Inferior parietal cortex (tissue), 1 donor: ENCODE measurements around the gene ID4.
"Not testable (repeated sequence)": the region's sequence is repeated elsewhere in the genome, so short reads cannot be mapped to it uniquely, and the experiment has no call there.

Experiments used
- DNase-seq: peaks from one replicate; pipeline ENCODE4 v3.0.0-alpha.2; 2016; ENCODE audit errors: extremely low spot score

The ID4 gene

GRCh38 chr6:19833947-19834346 is 3.2 kb upstream of the ID4 start:
- DNase-seq, result no peak

DNA sequence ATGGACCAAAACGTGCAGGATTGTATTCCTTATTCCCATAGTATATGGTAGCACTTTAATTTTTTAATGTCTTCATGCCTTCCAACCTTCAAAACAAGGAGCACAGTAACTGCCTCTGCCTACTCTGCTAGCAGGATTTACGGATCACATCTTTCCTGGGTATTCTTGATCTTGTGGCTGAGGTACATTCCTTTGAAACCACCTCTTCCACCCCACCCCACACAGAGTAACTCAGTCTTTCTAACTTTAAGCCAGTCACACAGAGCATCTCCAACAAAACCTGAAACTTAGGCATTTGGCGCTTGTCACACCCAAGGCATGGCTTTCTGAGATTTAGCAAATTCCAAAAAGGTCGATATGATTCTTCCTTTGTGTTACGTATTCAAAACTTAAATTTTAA is 2.3 kb upstream of the ID4 start:
- DNase-seq, result no peak

DNA sequence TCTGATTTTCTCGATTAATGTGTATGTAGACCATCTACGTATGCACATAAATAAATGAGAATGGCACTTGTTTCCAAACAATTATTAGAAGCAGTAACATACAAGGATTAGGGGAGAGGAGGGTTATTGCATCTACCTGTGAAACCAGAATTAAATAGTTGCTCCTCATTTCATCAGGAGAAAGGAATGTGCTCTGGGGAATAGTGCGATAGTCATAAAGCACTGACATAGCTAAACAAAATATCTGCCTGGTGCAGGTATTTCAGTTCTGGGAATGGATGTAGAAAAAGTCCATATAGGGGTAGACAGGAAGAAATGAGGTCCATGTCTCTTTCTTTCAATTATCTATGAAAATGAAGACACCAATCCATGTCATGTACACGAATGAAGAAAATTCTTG is 1.6 kb upstream of the ID4 start:
- no peak for DNase-seq

DNA sequence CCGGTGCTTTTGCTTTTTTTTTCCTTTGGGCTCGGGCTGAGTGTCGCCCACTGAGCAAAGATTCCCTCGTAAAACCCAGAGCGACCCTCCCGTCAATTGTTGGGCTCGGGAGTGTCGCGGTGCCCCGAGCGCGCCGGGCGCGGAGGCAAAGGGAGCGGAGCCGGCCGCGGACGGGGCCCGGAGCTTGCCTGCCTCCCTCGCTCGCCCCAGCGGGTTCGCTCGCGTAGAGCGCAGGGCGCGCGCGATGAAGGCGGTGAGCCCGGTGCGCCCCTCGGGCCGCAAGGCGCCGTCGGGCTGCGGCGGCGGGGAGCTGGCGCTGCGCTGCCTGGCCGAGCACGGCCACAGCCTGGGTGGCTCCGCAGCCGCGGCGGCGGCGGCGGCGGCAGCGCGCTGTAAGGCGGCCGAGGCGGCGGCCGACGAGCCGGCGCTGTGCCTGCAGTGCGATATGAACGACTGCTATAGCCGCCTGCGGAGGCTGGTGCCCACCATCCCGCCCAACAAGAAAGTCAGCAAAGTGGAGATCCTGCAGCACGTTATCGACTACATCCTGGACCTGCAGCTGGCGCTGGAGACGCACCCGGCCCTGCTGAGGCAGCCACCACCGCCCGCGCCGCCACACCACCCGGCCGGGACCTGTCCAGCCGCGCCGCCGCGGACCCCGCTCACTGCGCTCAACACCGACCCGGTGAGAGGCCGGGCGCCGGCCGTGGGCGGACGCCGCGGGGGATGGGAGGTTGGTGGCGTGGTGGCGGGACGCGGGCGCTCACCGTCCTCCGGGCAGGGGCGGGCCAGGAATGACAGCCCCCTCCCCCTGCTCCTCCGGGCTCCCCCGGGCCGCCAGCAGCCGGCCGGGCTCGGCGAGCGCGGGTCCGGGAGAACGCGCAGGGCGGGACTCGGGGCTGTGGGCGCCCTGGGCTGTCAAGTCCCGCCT is 606 bp downstream of the ID4 start:
- no peak for DNase-seq

GRCh38 chr6:19838442-19839236 is 1.5 kb downstream of the ID4 start:
- DNase-seq, result no peak

DNA sequence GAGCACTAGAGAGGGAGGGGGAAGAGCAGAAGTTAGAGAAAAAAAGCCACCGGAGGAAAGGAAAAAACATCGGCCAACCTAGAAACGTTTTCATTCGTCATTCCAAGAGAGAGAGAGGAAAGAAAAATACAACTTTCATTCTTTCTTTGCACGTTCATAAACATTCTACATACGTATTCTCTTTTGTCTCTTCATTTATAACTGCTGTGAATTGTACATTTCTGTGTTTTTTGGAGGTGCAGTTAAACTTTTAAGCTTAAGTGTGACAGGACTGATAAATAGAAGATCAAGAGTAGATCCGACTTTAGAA is 2.0 kb downstream of the ID4 start:
- no peak for DNase-seq

DNA sequence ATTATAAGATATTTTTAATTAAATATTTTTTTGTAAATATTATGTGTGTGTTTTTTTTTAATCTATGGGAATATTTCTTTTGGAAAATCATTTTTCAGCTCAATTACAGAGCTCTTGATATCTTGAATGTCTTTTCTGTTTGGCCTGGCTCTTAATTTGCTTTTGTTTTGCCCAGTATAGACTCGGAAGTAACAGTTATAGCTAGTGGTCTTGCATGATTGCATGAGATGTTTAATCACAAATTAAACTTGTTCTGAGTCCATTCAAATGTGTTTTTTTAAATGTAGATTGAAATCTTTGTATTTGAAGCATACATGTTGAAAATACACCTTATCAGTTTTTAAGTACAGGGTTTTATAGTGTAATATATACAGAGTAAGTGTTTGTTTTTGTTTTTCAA is 2.6 kb downstream of the ID4 start:
- no peak for DNase-seq

DNA sequence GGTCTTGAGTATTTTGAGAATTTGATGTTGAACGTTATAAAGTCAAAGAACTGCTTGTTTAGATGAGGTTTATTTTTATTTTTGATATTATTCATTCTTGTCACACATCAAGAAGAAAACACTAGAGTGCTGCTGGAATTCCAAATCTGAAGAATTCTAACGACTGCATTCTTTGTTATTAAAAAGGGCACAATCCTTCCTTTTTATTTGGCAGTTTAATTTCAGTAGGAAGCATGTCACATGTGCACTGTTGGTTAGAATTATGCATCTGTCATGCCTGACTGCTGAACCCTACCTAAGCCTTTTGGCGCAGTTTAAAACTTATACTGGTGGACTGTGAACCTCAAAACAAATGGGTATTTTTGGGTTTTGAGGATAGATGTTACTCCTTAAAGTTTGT is 4.0 kb downstream of the ID4 start:
- no peak for DNase-seq

- DNase-seq, result no peak
Observed at GRCh38 chr6:19842030-19842615, 5.0 kb downstream of the ID4 start.

- no peak for DNase-seq
Observed at GRCh38 chr6:19844689-19845088, 7.5 kb downstream of the ID4 start.

DNA sequence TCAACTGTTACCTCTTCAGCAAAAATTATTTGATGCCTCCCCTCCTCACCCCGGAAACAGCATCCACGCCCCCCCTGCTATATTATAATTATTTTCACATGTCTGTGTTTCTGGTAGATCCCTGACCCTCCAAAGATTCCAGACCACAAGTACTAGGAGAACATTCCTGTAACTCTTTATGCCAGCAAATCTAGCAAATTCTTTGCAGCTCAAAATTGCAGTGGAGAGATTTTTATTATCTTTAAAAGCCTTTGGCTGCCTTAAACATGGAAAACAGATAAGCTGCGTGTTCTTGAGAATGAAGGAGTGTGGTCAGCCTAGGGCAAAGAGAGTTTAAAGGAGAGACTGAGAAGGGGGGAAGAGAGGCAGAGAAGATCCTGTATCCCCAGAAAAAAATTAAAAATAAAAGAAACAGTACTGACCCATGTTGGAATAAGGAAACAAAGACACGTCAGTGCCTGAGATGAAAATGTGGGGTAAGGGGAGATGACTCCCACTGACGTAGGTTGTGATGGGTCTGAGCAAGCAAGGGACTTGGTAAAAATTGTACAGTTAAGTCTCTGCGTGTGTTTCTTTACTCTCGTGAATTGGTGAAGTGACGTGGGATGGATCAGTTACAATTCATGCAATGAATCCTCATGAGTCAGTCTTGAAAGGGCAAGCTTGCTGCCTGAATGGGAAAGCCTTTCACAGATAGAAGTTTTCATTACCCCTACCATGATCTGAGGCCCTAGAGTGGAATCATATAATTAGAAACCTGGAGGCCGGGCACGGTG is 8.3 kb downstream of the ID4 start:
- DNase-seq, result no peak

DNA sequence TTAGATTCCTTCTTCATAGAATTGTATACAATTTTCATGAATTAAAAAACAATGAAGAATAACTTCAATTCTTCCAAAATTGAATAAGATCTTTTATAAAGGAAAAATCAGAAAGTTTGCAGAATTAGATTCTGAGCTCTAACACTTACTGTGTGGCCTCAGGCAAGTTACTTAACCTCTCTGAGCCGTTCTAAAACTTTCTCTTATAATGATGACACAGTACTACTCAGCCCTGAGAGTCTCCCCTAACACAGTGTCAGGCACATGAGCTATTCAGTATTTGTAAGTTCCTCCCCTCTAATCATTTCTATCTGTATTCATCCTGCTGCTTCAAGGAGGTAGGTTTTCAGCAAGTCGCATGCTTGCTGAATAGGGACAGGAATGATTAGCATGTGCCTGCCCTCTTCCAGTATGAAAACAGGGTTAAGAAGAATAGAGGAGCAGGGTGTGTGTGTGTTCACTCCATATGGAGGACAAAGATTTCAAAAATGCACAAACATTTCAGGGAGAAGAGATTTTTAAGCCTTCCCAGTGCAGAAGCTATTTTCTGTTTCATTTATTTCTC is 11.4 kb downstream of the ID4 start:
- no peak for DNase-seq

GRCh38 chr6:19849196-19849595 is 12.0 kb downstream of the ID4 start:
- no peak for DNase-seq

DNA sequence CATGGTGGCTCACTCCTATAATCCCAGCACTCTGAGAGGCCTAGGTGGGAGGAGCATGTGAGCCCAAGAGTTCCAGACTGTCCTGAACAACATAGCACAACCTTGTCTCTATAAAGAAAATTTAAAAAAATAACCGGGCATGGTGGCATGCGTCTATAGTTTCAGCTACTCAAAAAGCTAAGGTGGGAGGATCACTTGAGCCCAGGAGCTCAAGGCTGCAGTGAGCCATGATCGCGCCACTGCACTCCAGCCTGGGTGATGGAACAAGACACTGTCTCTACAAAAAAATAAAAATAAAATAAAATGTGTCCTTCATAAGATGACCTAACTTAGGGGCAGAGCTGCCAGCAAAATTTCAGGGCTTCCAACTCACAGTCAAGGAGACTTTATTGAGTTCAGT is 12.6 kb downstream of the ID4 start:
- no peak for DNase-seq

GRCh38 chr6:19851241-19852089 is 14.3 kb downstream of the ID4 start:
- DNase-seq, result peak; percentile 70

DNA sequence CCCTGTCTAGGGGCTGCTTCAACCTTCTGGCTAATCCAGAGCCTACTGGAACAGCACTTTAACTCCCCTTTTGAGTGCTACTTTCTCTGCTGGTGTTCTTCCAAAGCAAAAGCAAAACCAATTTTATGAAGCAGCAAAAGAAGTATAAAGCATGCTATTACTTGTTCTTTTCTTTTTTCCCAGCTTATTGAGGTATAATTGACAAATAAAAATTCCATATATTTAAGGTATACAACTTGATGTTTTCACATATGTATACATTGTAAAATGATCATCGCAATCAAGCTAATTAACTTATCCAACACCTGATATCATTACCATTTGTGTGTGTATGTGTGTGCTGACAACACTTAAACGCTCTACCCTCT is 14.9 kb downstream of the ID4 start:
- DNase-seq, result no peak

- no peak for DNase-seq
Observed at GRCh38 chr6:19852927-19853326, 15.8 kb downstream of the ID4 start.

GRCh38 chr6:19854421-19855015 is 17.3 kb downstream of the ID4 start:
- DNase-seq, result not testable (repeated sequence)

DNA sequence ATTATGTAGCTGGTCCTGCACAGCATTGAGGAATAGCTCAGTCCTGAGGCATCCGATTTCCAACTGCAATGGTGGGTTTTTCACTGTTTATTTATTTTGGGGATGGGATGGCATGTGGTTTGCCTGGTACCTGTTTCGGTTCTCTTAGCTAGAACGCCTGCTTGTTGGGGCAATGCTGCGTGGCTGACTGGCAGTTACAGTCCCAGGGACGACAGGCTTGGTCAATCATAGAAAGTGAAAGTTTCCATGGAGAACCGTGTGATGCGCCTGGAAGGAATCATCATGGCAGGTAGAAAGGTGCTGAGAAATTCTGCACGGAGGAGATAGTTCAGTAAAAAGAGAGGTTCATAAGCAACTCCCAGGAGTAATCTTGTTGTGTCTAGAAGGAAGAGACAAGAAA is 18.4 kb downstream of the ID4 start:
- DNase-seq, result no peak

DNA sequence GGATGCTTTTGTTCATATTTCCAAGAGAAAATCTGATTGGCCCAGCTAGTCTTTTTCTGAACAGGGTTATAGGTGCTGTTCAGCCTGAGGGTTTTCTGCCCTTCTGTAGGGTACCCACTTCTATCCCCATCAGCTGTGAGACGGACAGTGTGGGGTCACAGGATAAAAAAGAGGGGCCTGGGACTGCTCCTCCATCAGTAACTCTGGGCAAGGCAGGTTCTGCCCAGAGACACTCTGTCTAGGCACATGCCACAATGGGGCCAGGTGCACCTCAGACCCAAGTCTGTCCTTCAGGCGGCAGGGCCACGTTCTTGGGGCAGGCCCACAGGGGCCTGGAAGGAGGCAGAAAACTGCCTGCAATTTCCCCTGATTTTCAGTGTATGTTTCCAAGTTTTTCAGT is 20.0 kb downstream of the ID4 start:
- DNase-seq, result no peak
